ENCODE measurements around the gene KHDC1L.
A peak's percentile ranks its signal among the peaks of the same experiment; 100 is the strongest.
"Not testable (repeated sequence)": the region's sequence is repeated elsewhere in the genome, so short reads cannot be mapped to it uniquely, and the experiment has no call there.

The KHDC1L gene, protein sequence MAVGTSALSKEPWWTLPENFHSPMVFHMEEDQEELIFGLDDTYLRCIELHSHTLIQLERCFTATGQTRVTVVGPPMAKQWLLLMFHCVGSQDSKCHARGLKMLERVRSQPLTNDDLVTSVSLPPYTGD

DNA sequence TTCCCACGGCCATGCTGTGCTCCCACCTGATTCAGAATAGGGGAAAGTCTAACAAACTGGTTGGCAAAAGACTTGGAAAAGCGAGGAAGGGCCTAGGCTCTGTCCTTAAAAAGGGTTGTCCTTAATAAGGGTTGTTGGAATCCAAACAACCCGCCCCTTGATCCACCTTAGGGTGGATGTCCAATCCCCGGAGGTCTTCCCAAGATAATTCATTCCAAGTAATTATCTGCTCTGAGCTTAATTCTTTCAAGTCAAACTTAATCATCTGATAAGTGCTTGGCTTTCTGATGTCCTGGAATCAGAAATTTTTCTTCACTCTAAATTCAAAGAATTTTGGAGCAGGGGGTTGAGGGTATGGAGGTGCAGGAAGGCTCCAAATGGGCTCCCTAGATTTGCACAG is at the start of gene KHDC1L:
KHDC1L (minus strand) TSS at position 101 of the 400 bp plus-strand sequence; CDS start at position 13, 88 bp downstream.
- DNase-seq, result no peak

DNA sequence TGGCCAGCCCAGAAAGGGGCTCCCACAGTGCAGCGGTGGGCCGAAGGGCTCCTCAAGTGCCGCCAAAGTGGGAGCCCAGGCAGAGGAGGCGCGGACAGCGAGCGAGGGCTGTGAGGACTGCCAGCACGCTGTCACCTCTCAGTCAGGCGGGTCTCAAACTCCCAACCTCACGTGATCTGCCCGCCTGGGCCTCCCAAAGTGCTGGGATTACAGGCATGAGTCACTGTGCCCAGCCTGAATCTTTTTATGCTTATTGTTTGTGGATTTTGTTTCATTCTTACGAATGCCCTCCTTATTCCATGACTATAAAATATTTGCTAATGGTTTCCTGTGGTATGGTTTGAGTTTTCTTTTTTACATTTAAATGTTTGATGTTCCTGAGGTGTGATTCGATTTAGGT is 44.0 kb upstream of the KHDC1L start:
- not testable (repeated sequence) for DNase-seq

DNA sequence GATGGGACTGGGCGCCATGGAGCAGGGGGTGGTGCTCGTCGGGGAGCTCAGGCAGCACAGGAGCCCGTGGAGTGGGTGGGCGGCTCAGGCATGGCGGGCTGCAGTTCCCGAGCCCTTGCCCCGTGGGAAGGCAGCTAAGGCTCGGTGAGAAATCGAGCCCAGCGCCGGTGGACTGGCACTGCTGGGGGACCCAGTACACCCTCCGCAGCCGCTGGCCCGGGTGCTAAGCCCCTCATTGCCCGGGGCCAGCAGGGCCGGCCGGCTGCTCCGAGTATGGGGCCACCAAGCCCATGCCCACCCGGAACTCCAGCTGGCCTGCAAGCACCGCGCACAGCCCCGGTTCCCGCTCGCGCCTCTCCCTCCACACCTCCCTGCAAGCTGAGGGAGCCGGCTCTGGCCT is 43.6 kb upstream of the KHDC1L start:
- not testable (repeated sequence) for DNase-seq

DNA sequence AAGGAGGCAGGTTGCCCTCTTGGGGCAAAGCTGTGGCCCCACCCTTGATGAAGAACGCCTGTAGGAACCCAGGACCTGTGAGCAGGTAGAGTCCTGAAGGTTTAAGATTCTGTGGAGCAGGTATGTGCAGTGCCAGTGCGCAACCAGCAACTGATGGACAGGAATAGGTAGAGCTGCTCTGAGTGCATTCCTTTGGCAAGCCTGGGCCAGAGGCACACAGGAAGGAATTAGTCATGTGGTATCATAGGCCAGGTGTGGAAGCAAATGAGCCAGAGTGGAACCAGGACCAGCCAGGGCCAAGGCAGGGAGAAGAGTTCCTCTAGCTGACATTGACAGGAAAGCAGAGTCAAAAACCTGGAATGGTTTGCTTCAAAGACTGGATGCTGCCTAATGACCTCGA is 39.1 kb upstream of the KHDC1L start:
- no peak for DNase-seq

DNA sequence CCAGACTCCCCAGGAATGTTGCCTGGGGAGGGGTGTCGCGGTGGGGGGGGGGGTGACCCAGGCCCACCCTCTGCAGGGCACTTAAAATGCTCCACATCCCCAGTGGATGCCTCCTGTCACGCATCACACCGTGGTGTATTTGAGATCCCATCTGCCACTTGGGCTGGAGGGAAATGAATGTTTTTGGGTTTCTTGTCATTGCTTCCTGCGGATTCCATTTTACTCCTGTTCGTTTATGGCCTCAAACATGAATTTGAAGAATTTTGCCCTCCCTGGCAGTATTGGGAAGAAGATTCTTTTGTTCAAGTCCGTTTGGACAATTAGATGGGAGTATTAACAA is 38.2 kb upstream of the KHDC1L start:
- DNase-seq, result no peak

DNA sequence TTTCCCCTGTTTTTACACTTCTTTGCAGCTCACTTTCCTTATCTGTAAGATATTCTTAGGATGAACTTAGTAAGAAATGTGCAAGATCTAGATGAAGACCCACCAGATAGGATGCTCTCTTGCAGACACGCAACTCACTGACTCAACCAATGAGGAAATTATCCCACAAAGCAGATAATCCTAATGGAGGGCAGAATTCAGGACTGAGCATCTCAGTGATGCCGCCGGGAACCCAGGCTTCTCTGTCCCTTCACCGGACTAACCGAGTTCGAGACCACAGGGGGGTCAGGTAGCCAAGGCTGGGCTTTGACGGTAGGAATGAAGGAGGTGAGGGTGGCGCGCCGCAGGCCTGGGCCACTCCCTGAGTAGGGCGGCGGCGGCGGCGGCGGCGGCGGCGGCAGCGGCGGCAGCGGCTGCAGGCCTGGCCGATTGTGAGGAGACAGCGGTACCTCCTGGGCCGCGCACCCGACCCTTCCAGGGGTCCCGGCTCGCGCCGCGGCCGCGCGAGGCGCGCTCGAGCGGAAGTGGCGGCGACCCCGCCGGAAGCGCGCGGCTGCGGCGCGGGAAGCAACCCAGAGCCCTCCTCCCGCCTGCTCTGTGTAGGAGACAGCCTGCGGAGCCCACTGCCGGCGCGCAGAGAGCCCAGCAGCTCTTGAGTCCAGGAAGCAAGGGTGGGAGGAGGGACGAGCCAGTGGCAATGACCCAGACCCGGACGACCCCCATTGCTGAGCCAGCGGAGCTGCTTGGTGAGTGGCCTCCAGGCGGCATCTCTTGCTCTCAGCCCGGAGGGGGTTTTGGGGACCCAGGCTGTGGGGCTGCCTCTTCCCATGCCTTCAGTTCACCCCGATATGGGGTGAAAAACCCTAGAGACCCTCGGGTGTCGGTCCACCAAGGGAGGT is 37.6 kb upstream of the KHDC1L start, which contains the start of gene KHDC1:
KHDC1 (minus strand) TSS at position 526 of the 899 bp plus-strand sequence. CDS start 20,679 bp downstream, outside the sequence.
- peak; percentile 16 for DNase-seq

DNA sequence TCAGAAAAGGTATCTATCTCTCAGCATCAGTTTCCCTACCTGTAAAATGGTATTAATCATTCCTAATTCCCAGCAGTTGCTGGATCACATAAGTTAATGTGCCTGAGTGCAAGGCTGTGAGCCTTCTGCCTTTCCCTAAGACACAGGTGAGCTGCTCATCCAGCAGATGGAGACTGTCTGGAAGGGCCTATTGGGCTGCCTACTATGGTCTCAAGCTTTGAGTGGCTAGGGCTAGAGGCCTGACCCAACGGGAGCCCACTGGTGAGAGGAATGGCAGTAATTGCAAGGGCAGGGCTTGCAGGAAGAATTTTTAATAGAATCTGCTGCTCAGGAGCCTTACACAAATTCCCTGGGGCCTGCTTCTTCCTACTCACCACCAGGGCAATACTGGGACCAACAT is 33.4 kb upstream of the KHDC1L start:
- no peak for DNase-seq

DNA sequence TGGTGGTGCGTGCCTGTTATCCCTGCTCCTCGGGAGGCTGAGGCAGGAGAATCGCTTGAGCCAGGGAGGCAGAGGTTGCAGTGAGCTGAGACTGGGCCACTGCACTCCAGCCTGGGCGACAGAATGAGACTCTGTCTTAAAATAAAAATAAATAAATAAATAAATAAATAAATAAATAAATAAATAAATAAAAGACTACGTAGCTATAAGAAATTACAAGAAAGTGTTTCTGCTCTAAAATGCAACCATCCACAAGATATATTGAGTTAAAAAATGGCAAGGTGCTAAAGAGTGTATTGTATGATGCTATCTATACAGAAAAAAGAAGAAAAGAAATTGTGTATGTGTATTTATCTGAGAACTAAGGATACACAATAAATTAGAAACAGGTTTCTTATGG is 29.0 kb upstream of the KHDC1L start:
- not testable (repeated sequence) for DNase-seq

DNA sequence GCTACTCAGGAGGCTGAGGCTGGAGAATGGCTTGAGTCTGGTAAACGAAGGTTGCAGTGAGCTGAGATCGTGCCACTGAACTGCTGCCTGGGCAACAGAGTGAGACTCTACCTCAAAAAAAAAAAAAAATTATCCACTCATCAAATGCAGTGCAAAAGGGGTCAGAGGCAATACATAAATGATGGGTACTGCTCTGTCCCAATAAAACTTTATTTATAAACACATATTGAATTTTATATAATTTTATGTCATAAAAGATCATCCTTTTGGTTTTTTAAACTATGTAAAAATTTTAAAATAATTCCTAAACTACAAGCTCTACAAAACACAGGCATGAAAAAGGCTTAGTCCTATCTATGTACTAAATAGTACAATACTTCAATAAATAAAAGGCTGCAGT is 27.4 kb upstream of the KHDC1L start:
- DNase-seq, result no peak

DNA sequence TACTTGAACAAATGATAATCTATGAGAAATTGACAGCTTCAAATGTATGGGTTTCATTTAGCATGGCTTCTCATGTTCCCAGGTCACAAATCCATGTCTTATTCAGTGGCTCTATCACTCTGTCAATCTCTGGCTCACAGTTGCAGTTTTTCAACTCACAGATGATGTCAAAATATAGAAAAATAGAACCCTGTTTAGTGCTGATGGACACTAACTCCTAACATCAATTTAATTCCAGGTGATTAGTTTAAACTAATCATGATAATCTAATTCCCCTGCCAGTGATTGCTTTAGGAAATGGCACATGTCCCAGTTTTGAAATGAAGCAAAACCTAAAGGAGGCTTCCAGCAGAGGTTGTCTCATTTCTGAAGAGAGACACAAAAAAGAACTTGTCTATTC is 24.7 kb upstream of the KHDC1L start:
- DNase-seq, result no peak

DNA sequence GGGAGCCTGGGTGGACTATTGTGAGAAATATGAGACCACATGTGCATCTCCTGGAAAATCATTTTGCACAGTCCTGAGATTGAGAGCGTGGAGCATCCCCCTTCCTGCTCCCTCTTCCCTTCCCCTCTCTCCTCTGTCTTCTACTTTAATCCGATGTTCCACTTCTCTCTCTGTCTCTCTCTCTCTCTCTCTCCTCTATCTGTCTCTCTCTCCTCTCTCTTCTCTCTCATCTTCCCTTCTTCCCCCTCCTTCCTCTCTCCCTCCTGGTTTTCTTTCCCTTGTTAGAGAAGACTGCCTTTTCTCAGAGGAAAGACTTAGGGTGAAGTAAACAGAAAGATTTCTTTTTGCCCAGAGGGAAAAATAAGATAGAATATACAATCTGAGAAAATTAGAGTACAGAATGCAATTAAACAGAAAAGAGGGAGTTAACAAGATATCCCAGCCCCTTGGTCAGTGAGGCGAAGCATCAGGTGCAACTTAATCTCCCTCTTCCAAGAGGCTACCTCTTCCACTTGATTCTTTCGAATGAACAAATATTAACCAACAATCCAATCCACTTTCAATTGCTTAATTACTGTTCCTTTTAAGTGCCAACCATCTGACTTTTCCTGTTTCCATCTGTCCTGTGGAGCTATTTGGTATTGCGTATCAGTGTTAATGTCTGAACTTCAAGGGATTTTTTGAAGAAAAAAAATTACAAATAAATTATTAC is 23.1 kb upstream of the KHDC1L start:
- no peak for DNase-seq

DNA sequence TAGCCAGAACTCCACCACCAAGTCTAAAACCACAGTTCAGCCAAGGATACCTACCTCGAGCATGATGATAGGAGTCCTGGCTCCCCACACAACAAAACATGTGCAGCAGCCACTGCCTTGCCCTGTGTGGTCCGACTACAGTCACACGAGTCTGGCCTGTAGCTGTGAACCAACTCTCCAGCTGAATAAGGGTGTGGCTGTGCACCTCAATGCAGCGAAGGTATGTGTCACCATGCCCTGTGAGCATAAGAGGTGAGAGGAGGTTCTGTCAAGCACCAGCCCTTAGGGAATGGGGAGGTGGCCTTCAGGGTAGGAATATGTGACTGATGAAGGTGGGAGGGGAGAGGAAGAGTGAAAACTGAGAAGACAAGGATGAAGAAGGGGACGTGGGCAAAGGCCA is 16.7 kb upstream of the KHDC1L start:
- no peak for DNase-seq

DNA sequence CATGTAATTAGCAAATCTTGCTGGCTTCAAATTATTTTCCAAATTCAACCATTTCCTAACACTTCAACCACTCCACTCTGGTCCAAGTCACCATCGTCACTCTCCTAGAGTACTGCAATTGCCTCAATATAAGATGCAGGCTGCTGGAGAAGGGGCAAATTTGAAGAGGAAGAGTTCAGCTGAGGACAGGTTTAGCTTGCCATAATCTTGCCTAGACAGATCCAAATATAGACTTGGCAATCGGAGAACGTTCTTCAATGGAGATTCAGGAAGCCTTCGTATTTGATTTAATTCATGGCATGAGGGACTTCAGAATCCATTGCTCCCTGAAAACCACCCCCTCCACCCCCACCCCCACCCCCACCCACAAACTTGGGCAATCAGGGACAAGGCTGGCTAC is 15.4 kb upstream of the KHDC1L start:
- DNase-seq, result no peak

DNA sequence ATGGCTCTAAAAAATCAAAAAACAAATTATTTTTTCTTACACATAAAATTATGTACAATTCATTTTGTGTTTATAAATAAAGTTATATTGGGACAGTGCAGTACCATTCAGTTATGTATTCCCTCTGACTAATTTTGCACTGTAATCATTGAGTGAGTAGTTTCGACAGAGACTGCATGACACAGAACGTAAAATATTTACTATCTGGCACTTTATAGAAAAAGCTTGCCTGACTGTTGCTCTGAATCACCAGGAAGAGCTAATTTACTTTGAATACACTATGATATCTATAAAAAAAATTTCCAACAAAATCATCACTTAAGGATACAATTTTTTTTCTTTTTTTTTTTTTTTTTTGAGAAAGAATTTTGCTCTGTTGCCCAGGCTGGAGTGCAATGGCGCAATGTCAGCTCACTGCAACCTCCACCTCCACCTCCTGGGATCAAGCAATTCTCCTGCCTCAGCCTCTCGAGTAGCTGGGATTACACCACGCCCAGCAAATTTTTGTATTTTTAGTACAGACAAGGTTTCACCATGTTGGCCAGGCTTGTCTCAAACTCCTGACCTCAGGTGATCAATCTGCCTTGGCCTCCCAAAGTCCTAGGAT is 11.0 kb upstream of the KHDC1L start:
- no peak for DNase-seq

DNA sequence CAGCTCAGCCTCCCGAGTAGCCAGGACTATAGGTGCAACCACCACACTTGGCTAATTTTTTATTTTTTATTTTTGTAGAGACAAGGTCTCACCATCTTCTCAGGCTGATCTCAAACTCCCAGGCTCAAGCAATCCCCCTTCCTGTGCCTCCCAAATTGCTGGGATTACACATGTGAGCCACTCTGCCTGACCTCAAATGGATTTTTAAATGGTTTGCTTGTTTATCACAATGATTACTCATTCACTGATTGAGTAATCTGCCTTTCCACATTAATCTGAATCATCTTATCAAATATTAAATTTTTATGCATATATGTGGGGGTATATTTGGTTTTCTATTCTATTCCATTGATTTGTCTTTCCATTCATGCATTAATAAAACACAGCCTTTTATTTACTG is 9.4 kb upstream of the KHDC1L start:
- no peak for DNase-seq

DNA sequence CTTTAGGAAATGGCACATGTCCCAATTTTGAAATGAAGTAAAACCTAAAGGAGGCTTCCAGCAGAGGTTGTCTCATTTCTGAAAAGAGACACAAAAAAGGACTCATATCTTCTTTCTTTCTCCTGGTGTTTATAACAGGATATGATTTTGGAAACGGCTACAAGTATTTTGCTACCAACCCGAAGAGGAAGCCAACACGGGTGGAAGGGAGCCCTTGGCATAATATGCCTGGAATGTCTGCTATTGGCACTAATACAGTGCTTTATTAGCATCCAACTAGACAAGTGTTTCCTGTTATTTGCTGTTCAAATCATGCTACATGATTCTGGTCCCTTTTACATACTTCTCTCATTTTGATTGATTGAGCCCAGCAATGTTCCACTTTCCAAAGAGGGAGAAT is 8.7 kb upstream of the KHDC1L start:
- not testable (repeated sequence) for DNase-seq

DNA sequence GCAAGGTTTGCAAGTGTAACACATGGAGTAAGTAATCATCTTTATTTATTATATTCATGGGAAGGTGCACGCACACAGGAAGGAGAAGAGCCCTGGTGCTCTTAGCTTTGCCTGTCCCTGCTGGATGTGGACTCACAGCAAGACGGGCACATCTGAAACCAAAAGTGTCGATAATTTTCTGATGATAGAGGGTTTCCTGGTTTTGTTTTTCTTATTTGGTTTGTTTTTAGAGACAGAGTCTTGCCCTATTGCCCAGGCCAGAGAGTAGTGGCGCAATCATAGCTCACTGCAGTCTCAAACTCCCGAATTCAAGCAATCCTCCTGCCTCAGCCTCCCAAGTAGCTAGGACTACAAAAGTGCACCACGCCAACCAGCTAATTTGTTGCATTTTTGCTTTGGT is 7.8 kb upstream of the KHDC1L start:
- DNase-seq, result no peak

DNA sequence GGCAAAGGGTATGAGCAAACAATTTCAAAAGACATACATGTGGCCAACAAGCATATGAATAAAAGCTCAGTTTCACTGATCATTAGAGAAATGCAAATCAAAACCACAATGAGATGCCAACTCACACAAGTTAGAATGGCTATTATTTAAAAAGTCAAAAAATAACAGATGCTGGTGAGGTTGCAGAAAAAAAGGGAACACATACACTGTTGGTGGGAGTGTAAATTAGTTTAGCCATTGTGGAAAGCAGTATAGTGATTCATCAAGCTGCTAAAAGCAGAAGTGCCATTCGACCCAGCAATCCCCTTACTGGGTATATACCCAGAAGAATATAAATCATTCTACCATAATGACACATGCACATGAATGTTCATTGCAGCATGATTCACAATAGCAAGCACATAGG is 6.7 kb upstream of the KHDC1L start:
- no peak for DNase-seq

DNA sequence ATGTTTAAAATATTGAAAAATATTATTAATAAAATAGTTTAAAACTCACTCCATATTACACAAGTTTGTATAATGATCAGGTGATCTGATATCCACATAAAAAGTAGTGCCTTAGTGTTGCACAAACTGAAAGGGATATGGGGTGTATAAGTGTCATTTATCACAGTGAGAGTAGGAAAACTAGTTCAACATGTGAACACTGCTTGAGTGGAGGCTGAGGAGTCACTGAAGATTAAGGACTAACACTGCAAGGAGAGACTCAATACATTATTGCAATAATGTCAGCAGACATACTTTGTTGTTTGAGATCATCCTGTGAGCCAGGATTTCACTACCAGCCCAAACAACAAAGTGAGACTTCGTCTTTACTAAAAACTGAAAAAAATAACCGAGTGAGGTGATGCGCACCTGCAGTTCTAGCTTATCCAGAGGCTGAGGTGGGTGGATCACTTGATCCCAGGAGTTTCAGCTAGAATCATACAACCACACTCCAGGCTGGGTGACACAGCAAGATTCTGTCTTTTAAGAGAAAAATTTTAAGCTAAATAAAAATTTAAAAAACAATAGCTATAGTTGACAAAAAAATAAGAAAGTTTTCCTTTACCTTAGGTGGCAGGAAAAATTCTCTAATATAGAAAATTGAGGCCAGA is 2.4 kb upstream of the KHDC1L start:
- DNase-seq, result no peak

DNA sequence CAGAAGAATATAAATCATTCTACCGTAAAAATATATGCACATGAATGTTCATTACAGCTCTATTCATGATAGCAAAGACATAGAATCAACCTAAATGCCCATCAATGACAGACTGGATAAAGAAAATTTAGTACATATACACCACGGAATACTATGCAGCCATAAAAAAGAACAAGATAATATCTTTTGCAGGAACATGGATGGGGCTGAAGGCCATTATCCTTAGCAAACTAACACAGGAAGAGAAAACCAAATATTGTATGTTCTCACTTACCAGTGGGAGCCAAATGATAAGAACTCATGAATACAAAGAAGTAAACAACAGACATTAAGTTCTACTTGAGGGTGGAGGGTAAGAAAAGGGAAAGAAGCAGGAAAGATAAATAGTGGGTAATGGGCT is 8.4 kb downstream of the KHDC1L start:
- DNase-seq, result no peak

DNA sequence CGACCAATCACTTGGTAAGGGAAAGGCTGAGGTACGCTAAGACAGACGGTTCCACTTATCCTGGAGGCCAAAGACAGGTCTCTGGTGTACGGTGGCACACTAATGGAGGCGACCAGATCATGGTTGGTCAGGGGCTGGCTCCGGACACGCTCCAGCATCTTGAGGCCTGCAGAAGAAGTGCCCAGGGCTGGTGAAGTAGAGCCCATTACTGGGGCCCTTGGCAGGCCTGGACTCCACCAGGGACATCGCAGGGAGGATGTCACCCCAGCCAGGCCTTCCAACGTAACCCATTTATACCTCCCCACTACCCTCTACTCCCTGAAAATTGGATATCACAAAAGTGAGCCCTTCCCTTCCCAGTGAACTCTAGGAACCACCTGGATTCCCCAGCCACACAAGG is 16.2 kb downstream of the KHDC1L start:
- no peak for DNase-seq

DNA sequence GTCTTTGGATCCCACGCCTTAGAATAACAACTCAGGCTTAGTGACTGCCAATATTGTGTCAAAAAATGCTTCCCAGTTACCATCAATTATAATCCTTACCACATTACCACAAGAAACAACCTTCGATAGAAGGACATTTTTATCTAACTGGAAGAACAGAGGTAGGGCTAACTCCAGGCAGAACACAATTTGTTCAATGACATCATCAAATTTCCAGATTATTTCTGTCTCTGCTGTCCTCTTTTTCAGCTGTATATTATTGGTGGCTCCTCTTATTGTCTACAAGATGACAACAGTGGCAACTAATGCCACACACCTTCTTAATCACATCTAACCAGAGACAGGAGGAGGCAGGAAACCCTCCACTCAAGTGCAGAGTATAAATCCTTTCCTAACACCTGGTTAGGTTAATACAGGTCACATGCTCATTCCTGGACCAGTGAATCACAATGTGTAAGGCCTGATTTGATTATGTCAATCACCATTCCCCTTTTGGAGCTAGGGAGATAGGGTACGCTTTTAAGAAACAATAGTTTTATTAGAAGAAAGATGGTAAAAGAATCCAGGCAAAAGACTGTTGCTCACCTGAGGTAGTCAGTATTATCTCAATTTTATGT is 18.0 kb downstream of the KHDC1L start:
- DNase-seq, result no peak

DNA sequence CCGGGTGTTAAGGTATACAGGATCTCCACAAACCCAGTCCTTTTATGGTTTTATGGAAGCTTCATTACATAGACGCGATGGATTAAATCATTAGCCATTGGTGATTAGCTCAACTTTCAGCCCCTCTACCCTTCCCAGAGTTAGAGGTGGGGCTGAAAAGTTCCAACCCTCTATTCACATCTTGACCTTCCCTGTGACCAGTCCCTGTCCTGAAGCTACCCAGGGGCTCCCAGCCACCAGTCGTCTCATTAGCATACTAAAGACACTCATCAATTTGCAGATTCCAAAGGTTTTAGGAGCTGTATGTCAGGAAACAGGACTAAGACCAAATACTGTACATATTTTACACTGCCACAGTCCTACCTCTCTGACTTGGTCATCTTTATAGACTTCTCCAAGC is 21.0 kb downstream of the KHDC1L start:
- DNase-seq, result no peak

Measured in NCI-H748 treated with DMSO at 0.1 percent for 48 hours (cell line).